UCSD-AML1 (cell line): ENCODE measurements around the gene RPS15.
"Not testable (repeated sequence)": the region's sequence is repeated elsewhere in the genome, so short reads cannot be mapped to it uniquely, and the experiment has no call there.

Experiments used
- DNase-seq: peaks from one replicate; lab custom pipeline; 2025; ENCODE audit not compliant: unreplicated experiment; lab: John Stamatoyannopoulos, UW

The RPS15 gene

DNA sequence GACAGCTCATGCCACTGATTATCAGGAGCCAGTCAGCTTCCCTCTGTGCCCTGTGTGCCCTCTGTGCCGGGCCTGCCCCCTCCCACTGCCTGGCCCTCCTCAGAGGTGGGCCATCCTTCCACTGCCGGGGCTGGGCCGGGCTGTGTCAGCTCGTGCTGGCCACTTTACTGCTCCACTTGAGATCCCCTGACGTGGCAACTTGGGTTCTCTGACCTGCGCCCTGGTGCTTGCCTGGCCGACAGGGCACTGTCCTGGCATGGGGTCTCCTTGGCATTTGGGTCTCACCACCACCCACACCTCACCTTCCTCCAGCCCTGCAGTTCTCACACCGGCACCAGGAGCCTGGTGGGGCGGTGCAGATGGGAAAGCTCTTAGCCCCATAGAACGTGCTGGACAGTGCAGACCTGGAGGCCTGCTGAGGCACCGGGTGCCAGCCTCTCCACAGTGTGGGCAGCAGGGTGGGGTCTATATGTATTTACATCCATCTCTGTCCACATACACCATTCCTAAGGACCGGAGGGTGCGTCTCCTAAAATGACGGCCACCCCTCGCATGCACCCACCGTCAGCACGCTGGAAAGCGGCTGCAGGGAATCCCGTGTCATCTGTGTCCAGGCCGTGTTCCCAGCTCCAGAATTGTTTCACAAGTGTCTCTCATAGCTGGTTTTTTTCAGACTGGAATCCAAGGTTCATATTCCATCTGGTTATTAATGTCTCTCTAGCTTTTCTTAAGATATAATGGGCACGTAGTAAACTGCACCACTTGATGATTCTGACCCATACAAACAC, 19.1 kb upstream of the RPS15 start:
- no peak for DNase-seq

DNA sequence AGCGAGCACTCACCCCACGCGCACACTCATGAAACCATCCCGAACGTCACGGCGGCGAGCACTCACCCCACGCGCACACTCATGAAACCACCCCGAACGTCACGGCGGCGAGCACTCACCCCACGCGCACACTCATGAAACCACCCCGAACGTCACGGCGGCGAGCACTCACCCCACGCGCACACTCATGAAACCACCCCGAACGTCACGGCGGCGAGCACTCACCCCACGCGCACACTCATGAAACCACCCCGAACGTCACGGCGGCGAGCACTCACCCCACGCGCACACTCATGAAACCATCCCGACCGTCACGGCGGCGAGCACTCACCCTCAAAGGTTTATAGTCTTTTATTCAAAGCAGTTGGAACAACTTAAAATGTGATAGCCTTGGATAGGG, 18.1 kb upstream of the RPS15 start:
- DNase-seq, result not testable (repeated sequence)

DNA sequence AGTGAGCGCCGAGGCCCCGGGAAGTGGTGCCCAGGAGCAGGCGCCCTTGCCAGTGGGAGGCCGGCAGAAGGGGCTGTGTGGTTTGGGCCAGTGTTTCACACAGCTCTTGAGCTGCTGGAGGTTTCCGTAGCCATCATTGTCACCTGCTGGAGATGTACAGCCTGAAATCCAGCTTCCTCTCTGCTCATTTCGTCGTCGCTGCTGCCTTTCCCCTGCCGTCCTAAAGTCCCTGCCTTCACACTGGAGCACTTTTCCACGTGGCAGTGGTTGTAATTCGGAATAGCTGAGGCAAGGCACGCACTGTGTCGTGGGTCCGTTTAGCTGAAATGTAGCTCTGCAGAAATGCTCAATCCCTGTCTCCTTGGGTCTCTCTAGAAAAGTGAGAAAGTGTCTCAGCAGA, 17.6 kb upstream of the RPS15 start:
- no peak for DNase-seq

DNA sequence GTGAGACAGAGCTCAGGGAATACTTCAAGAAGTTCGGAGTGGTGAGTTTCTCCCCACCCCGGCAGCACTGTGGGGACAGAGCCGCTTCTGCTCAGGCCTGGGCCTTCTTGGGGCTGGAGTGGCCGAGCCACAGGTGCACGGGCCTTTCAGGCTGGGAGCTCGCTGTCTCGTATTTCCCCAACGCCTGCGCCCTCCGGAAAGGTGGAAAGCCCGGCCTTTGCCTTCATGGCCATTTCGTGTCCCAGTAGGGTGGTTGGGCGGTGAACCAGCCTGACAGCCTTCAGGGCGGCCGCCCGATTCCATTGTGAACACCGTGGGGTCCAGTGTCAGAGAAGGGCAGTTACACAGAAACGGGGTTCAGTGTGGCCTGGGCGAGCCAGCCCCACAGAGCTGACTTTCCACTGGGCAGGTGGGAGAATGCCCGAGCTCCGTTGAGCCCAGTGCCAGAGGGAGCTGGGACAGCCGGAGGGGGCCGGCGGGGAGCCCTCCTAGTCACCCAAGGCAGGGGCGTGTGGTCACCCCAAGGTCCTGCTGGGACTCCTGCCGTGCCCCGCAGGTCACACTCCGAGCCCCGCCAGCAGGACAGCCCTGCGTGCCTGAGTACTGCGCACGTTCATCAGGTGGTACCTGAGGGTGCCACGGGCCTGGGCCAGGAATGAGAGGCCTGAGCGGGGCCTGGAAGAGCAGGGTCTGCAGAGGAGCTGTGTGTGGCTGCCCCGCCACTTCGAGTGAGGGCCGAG, 16.8 kb upstream of the RPS15 start:
- DNase-seq, result no peak

DNA sequence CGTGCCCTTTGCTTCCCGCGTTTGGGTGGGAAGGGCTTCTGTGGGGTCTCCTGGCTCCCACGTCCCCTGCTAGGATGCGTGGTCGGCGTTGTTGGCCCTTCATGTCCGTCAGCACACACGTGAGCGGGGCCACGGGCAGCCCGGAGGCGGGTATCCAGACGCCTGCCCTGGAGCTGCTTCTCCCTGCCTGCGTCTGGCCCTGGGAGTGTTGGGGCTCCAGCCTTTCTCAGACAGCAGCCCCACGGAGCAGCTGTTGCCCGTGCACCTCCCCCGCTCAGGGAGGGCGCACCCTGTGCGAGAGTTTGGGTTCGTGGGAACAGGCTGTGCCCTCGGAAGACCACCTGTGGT, 16.3 kb upstream of the RPS15 start:
- DNase-seq, result no peak

DNA sequence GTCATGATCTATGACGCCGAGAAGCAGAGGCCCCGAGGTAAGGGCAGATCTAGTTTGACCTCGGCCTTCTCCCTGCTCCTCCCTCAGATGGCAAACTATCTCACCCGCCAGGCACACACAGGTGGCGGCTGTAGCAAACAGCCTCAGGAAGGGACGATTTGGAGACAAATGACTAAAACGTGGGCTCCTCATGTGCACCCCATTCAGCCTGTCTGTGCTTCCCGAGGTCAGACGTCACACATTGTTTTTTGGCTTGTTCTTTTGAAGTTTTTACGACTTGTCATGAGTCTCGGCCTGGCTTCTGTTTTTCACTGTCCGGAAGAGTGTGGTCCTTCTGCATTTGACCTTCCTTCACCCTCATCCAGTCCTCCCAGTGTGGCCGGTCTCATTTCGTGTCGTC, 15.8 kb upstream of the RPS15 start:
- DNase-seq, result no peak

DNA sequence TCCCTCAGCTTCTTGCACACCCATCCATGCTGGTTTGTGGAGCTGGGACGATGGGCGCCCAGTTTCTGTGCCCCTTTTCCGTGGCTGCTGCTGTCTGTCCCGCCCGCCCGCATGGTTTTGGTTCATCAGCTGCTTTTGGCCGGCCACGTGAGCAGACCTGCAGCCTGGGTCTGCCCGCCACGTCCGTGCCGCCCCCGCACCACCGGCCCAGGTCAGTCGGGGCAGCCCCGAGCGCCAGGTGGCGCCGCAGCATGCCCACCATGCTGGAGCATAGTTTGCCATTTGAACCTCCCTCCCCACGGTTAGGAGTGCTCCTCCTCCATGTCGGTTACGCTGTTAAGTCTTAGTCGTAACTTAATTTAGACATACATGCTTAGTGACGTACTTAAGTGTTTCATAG, 15.3 kb upstream of the RPS15 start:
- DNase-seq, result no peak

DNA sequence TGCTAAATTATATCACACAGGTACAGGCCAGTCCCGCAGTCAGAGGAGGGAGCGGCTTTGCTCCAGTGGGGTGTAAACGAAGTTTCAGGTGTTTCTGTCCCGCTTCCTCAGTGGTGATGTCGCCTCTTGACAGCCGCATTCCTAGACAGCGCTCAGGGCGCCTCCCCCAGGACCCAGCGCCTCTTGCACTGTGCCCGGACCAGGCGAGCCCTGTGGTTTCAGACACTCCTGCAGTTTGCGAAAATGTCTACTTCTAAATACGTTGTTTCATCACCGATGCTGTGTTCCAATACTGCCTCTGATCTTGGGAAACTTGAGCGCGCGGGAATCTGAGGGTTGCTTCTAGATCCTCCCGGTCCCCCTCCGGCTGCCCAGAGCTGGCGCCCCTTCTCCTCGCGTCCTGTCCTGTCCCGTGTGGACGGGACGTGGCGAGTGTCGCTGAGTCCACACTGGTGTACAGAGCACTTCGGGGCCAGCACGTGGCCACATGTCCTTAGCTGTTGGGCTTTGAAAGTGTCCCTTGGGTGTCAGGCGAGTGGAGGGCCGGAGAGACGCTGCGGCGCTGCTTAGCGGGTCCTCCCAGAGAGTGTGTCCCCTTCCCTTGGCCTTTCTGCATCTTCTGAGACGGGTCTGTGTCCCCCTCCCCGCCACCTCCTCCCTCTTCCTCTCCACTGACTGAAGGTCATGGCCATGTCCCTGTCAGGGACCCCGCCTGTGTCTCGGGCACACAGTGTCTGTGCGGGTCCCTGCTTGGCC, 14.6 kb upstream of the RPS15 start:
- DNase-seq, result no peak

DNA sequence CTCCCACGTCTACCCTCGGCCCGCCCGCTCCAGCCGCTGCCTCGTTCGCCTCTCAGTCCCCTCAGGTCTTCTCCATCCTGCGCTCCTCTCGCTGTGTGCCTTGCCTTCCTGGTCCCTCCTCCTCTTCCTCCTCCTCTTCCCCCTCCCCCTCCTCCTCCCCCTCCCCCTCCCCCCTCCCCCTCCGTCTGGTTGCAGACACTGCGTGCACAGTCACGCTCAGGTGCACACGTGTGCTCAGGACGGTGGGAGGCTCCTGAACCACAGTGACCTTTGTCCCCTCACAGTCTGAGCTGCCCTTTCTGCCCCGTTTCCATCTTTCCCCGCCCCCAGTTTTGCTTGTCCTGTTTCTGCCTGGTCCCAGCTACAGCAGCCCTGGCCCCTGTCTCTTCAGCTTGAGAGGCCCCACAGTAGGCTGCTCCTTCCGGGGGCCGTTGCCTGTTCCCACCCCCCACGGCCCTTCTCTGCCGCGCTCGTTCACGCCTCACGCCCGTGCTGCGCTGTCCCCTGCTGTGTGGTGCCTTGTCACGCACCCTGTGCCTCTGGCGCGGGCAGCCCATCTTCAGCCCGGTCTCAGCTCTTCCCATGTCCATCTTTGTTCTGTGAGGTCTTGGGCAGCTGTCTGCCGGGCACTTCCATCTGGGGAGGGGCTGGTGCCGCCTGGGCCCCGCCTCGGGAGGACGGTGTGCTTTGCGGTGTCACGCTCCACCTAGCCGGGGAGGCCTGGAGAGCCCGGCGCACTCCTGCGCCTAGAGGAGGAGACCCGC, 13.8 kb upstream of the RPS15 start:
- DNase-seq, result no peak

DNA sequence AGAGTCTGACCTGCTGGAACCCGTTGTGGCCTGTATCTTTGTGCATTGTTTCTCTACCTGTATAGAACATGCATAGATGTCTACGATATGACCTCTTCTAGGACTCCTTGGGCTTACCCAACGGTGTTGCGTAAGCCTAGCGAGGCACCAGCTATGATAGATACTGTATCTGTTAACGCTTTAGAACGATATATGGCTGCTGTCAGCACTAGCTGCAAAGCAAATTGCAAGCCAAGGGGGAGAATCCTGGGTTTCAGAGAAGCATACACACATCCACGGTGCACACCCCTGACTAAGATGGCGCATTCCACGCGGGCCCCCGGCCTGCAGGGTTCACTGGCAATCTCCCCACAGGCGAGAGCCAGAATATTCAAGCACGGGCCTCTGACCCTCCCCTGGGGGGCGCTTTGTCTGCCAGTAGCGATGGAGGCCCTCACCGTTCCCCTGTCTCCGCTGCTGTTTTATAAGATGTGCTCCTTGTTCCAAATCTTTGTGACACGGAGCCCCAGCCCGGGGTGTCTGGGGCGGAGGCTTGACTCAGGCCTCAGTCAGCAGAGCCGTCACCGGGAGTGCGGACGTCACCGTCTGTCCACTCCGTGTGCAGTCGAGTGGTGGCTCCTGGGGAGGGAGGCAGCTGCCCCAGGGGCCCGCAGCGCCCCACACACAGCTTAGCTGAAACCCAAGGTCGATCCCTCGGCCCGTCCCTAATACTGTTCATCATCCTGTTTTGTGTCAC, 12.9 kb upstream of the RPS15 start:
- no peak for DNase-seq

DNA sequence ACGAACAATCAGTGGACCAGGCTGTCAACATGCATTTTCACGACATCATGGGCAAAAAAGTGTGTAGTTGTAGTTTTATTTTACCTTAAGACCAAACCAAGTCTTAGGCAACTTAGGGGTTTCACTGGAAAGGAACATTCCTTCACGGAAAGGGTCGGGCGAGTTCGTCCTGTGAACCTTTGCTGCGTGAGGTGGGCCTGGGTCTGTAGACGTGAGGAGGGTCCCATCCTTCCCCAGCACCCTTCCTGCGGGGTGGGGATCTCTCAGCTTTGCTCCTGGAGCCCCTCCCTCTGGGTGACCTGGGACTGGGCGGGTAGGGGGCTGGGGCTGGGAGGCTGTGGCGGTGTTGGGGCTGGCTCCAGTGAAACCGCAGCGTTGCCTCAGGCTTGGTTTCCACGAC, 12.3 kb upstream of the RPS15 start:
- no peak for DNase-seq

DNA sequence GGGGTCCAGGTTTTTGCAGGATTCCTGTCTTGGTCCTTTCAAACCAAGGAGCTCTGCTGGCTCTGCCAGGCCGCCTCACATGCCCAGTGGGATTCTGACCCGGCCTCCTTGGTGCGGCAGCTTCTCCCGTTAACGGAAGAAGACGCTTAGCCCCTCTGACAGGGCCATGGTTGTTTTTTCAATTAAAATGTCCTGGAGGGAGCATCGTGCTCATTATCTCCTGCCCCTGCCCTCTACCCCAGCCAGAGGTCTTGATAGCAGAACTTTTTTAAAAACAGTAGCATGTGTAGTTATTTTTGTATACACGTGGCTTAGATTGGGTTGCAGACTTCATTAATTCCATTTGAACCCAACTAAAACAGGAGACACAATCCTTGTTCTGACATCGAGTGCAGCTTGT, 11.5 kb upstream of the RPS15 start:
- DNase-seq, result no peak

DNA sequence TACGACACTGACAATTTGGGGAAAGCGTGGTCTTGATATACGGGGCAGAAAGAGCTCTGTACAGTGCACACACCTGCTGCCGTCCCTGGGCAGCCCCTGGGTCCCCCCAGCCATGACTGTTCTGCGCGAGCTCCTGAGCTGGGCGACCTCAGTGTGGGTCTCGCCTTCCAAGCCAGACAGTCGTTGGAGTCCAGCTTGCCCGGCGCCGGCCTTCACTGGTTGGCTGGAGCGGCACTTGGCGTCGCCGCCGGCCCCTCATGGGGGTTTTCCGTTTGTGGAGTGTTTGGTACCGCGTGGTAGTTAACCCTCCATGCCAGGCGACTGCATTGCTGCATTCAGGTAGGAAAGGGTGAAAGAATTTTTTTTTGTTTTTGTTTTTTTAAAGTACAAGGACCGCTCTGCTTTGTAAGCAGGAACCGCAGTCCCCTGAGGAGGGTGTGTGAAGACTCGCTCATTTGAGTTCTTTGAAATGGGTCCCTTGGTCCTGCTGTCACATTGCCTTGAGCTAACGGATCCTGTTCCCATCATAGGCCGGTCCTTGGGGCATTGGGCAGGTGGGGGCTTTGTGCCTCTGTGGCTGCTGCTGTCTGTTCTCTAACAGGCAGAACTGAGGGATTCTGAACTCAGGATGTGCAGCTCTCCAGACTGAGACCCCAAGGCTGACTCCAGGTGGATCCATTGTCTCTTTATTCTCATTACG, 10.8 kb upstream of the RPS15 start:
- no peak for DNase-seq

DNA sequence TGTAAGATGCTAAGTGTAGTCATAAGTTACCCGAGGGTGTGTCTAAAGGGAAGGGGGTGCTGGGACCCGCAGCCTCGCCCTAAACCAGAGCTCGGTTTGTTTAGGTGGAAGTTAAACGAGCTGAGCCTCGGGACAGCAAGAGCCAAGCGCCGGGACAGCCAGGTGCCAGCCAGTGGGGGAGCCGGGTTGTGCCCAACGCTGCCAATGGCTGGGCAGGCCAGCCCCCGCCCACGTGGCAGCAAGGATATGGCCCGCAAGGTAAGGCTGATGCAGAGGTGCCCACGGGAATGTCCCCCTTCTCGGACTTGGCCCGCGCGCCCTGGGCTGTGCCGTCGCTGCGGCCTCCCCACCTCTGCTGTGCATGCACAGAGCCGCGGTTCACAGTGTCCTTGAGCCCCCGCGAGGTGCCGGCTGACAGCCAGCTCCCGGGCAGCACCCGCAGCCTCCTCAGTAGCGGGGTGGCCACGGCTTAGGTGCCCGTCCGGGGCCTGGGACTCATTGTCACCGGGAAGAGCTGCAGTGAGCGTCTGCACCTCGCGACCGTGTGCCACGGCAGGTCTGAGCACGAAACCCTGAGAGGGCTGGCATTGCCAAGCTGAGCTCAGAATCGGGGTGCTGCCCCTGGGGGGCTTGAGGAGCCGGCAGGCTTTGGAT, 9.3 kb upstream of the RPS15 start:
- no peak for DNase-seq

DNA sequence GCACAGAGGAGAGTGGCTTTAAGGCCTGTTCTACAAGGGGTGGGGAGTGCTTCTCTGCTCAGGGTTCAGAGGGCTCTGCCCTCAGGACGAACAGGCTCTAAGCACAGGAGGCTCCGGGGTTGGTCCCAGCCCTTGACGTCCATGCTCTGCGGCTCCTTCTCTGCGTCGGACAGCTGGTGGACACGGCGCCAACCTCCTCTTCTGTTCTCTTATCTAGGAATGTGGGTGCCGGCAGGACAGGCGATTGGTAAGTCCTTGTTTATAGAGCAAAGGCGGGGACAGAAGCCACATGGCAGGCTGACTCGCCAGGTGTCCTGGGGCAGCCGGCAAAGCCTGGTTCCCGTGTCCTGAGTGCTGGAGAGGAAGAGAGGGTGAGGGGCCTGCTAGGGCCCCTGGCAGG, 8.4 kb upstream of the RPS15 start:
- no peak for DNase-seq

DNA sequence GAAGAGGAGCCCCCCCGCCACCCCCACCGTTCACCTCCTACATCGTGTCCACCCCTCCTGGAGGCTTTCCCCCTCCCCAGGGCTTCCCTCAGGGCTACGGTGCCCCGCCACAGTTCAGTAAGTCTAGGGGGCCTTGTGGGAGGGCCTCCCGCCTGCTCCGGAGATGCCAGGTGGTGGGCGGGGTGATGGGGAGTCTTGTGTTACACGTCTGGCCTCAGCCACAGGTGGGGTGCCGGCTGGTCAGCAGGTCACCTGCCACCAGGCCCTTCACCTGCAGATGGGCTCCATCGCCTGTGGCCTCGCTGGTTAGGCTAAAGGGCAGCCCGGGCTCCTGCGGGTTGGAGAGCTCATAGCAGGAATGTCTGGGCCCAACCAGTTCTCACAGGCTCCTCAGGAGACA, 8.0 kb upstream of the RPS15 start:
- no peak for DNase-seq

DNA sequence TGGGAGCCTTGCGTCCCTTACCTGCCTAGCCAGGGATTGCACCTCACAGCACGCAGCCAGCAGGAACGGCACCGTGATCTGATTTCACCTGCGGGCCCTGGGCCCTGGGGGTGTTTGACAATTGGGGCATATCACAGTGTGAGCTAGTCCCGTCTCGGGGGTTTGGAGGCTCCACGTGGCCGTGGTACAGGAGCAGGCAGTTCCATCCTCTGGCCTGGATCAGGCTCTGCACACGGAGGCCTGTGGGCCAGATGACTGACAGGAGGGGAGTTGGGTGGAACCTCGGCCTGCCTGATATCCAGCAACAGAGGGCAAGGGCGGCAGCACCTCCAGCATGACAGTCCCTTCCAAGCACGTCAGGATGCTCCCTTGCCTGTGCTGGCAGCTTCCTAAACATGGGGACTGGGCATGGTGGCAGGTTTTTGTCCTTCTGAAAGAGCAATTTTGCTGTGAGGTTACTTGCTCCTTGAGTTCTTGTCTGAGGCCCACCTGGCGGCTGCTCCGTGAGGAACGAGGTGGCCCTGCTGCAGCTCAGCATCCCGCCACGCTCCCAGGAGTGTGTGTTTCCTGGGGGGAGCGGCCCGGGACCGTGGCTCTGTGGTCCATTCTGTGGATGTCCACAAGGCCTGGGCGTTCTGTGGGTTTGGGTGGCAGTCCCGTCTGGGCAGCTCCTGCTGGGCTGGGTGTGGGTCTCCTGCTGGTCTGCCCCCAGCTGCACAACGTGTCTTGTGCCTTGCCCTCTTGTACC, 6.3 kb upstream of the RPS15 start:
- no peak for DNase-seq

DNA sequence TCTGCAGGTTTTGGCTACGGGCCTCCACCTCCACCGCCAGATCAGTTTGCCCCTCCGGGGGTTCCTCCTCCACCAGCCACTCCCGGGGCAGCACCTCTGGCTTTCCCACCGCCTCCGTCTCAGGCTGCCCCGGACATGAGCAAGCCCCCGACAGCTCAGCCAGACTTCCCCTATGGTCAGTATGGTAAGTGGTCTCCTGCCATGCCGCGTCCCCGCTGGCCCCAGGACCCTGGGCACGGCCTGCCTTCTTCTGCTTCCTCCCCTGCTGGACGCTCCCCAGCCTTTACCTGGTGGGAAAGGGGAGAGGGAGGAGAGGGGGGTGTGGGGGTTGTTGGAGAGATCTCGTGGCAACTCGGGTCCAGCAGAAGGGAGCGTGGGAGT, 5.7 kb upstream of the RPS15 start:
- no peak for DNase-seq
